ENCODE measurements around the gene HAPLN2.
A peak's percentile ranks its signal among the peaks of the same experiment; 100 is the strongest.

Gene HAPLN2

DNA sequence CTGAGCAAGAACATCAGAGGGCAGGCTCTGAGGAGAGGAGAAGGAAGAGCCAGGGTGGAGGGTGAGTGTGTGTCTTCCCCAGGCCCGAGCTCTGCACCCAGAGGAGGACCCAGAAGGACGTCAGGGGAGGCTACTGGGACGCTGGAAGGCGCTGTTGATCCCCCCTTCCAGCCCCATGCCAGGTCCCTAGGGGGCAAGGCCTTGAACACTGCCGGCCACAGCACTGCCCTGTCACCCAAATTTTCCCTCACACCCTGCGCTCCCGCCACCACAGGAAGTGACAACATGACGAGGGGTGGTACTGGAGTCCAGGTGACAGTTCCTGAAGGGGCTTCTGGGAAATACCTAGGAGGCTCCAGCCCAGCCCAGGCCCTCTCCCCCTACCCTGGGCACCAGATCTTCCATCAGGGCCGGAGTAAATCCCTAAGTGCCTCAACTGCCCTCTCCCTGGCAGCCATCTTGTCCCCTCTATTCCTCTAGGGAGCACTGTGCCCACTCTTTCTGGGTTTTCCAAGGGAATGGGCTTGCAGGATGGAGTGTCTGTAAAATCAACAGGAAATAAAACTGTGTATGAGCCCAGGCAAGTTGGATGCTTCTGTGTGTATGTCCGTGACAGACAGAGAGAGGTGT lies 39.8 kb downstream of the HAPLN2 start:
- Histone ChIP-seq H4K91ac (ENCODE audit: low read depth, low read length) (no peak overlapping the region), H3K36me3 (ENCODE audit: control insufficient read depth in 1 of 2, insufficient read depth in 2 of 2, low read length in 2 of 2) (no peaks in the 10 kb centered on the region), H3K9me3 (ENCODE audit: insufficient read depth, low read depth, low read length) (no peaks in the 10 kb centered on the region), H2BK5ac (ENCODE audit: low read depth, low read length, poor library complexity) (no peak overlapping the region), H2BK12ac (ENCODE audit: low read length) (no peak overlapping the region), H3K18ac (ENCODE audit: low read length) (no peak overlapping the region), H4K12ac (ENCODE audit: low read depth, low read length) (no peak overlapping the region), H3K14ac (ENCODE audit: low read length) (no peak overlapping the region), H2AK5ac (ENCODE audit: low read length) (no peak overlapping the region), H3K23ac (ENCODE audit: low read length) (no peak overlapping the region), H3K79me2 (ENCODE audit: control insufficient read depth, insufficient read depth, low read length, poor library complexity) (no peaks in the 10 kb centered on the region), H3K4ac (ENCODE audit: low read depth, low read length) (no peak overlapping the region), H3K27me3 (ENCODE audit: insufficient read depth, low read length) (peaks cover 10% of the 10 kb centered on the region), H3K4me2 (ENCODE audit: low read length) (no peak overlapping the region), H2AFZ (ENCODE audit: insufficient read depth, low read length, poor library complexity) (no peak overlapping the region), H3K27ac (ENCODE audit: low read depth, low read length) (no peak overlapping the region), H4K8ac (ENCODE audit: low read depth, low read length) (no peak overlapping the region), H3K9ac (ENCODE audit: low read length) (no peak overlapping the region), H3K4me1 (ENCODE audit: control insufficient read depth in 1 of 2, insufficient read depth in 2 of 2, low read length in 2 of 2) (peaks cover 35 to 49% of the 10 kb centered on the region in 2 experiments), H3K4me3 (ENCODE audit: low read depth, low read length) (no peak overlapping the region), H3K79me1 (ENCODE audit: low read length) (peaks cover 36% of the 10 kb centered on the region), H2BK120ac (ENCODE audit: insufficient read depth, low read length, poor library complexity) (no peak overlapping the region)
- WGBS (ENCODE audit: extremely low coverage, insufficient coverage, insufficient read length) = no CpG with 5 or more reads among the region's 10 CpGs
- no peak for DNase-seq

DNA sequence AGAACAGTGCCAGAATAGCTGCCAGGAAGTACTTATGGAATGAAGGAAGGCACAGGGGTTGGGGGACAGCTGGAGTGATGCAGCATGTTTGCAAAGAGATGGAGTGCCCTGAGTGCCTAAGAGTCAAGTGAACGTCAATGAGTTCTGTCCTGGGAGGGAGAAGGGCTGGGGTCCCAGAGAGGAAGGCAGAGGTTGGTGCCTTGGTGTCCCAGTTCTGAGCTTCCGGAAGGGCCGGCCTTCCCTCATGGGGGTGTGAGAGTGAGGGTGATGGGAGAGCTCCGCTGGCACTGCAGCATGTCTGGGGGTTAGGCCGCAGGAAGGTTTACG lies 40.4 kb downstream of the HAPLN2 start:
- peak overlapping the region; percentile 2 for H2AFZ ChIP-seq (ENCODE audit: insufficient read depth, low read length, poor library complexity)
- H2BK120ac ChIP-seq (ENCODE audit: insufficient read depth, low read length, poor library complexity) = no peak overlapping the region
- H3K27me3 ChIP-seq (ENCODE audit: insufficient read depth, low read length) = peaks cover 10% of the 10 kb centered on the region
- no peak overlapping the region for H3K4me2 ChIP-seq (ENCODE audit: low read length)
- H4K91ac ChIP-seq (ENCODE audit: low read depth, low read length) = peak overlapping the region; percentile 1
- H2BK12ac ChIP-seq (ENCODE audit: low read length) = peak overlapping the region; percentile 4
- no peaks in the 10 kb centered on the region for H3K9me3 ChIP-seq (ENCODE audit: insufficient read depth, low read depth, low read length)
- H2BK5ac ChIP-seq (ENCODE audit: low read depth, low read length, poor library complexity) = no peak overlapping the region
- no peaks in the 10 kb centered on the region for H3K79me2 ChIP-seq (ENCODE audit: control insufficient read depth, insufficient read depth, low read length, poor library complexity)
- no CpG with 5 or more reads among the region's 6 CpGs for WGBS (ENCODE audit: extremely low coverage, insufficient coverage, insufficient read length)
- no peak overlapping the region for H3K18ac ChIP-seq (ENCODE audit: low read length)
- no peak for DNase-seq
- no peak overlapping the region for H3K4ac ChIP-seq (ENCODE audit: low read depth, low read length)
- H3K4me3 ChIP-seq (ENCODE audit: low read depth, low read length) = no peak overlapping the region
- H4K8ac ChIP-seq (ENCODE audit: low read depth, low read length) = no peak overlapping the region
- no peak overlapping the region for H3K9ac ChIP-seq (ENCODE audit: low read length)
- no peak overlapping the region for H4K12ac ChIP-seq (ENCODE audit: low read depth, low read length)
- H3K23ac ChIP-seq (ENCODE audit: low read length) = no peak overlapping the region
- peaks cover 41 to 54% of the 10 kb centered on the region in 2 experiments for H3K4me1 ChIP-seq (ENCODE audit: control insufficient read depth in 1 of 2, insufficient read depth in 2 of 2, low read length in 2 of 2)
- H3K79me1 ChIP-seq (ENCODE audit: low read length) = peaks cover 42% of the 10 kb centered on the region
- H2AK5ac ChIP-seq (ENCODE audit: low read length) = no peak overlapping the region
- H3K27ac ChIP-seq (ENCODE audit: low read depth, low read length) = no peak overlapping the region
- no peaks in the 10 kb centered on the region for H3K36me3 ChIP-seq (ENCODE audit: control insufficient read depth in 1 of 2, insufficient read depth in 2 of 2, low read length in 2 of 2)
- no peak overlapping the region for H3K14ac ChIP-seq (ENCODE audit: low read length)

DNA sequence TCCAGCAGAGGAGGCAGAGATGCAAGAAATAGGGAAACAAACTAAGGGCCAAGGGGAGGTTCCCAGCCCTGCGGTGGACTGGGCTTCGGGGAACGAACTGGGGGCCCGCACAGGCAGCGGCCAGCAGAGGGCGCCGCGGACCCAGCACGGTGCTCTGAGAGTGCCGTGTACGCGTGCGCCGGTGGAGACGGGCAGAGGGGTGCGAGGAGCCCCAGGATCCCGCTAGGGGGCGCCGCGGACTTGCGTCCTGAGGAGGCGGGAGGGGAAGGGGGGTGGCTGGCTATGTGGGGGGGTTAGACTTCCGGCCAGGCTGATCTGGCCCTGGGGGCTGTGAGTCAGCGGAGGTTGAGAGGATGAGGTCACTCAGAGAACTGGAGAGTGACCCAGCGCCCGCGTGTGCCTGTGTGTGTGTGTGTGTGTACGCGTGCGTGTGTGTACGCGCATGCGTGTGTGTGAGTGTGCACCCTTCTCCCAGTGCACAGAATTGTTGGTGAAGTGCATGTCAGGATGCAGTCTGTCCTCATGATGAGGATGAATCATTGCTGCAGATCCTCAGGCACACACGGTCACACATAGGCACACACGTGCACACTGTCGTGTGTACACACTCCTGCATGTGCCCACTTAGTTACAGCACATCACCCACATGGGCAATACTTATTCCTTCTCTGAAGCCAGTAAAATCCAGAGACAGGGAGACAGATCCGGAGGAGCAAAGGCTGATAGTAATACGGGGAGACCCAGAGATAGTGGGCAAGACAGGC lies 41.0 kb downstream of the HAPLN2 start:
- Histone ChIP-seq H3K27ac (ENCODE audit: low read depth, low read length) (peak overlapping the region; percentile 92), H3K27me3 (ENCODE audit: insufficient read depth, low read length) (peaks cover 10% of the 10 kb centered on the region), H3K9me3 (ENCODE audit: insufficient read depth, low read depth, low read length) (no peaks in the 10 kb centered on the region), H3K18ac (ENCODE audit: low read length) (peak overlapping the region; percentile 6), H2BK120ac (ENCODE audit: insufficient read depth, low read length, poor library complexity) (peak overlapping the region; percentile 83), H3K4me2 (ENCODE audit: low read length) (peak overlapping the region; percentile 2), H2AFZ (ENCODE audit: insufficient read depth, low read length, poor library complexity) (peak overlapping the region; percentile 2), H2AK5ac (ENCODE audit: low read length) (peak overlapping the region; percentile 62), H2BK12ac (ENCODE audit: low read length) (peak overlapping the region; percentile 4), H3K4ac (ENCODE audit: low read depth, low read length) (no peak overlapping the region), H3K4me3 (ENCODE audit: low read depth, low read length) (peak overlapping the region; percentile 30), H3K14ac (ENCODE audit: low read length) (peak overlapping the region; percentile 0), H4K8ac (ENCODE audit: low read depth, low read length) (no peak overlapping the region), H3K4me1 (ENCODE audit: control insufficient read depth in 1 of 2, insufficient read depth in 2 of 2, low read length in 2 of 2) (peaks cover 45 to 59% of the 10 kb centered on the region in 2 experiments), H4K91ac (ENCODE audit: low read depth, low read length) (peak overlapping the region; percentile 81), H3K9ac (ENCODE audit: low read length) (peak overlapping the region; percentile 4), H3K79me2 (ENCODE audit: control insufficient read depth, insufficient read depth, low read length, poor library complexity) (no peaks in the 10 kb centered on the region), H4K12ac (ENCODE audit: low read depth, low read length) (no peak overlapping the region), H3K79me1 (ENCODE audit: low read length) (peaks cover 45% of the 10 kb centered on the region), H3K23ac (ENCODE audit: low read length) (peak overlapping the region; percentile 2), H2BK5ac (ENCODE audit: low read depth, low read length, poor library complexity) (peak overlapping the region; percentile 1), H3K36me3 (ENCODE audit: control insufficient read depth in 1 of 2, insufficient read depth in 2 of 2, low read length in 2 of 2) (no peaks in the 10 kb centered on the region)
- DNase-seq = peak; percentile 98
- no CpG with 5 or more reads among the region's 38 CpGs for WGBS (ENCODE audit: extremely low coverage, insufficient coverage, insufficient read length)

DNA sequence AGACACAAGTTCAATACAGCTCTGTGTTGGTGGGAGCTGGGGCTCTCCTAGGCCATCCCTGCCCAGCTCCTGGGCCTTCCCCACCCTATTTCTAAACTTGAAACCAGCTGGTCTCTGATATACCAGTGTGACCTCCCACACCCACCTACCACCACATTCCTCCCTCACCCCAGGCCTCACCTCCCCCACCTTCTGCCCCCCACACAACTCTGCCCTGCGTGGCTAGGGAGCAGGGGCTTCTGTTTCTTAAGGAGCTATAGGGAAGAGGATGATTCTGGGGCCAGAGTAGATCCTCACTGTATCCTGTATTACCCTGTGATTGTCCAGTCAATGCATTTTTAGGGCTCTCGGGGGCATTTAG lies 41.5 kb downstream of the HAPLN2 start:
- H2BK120ac ChIP-seq (ENCODE audit: insufficient read depth, low read length, poor library complexity) = peak overlapping the region; percentile 83
- peak overlapping the region; percentile 92 for H3K27ac ChIP-seq (ENCODE audit: low read depth, low read length)
- H3K79me1 ChIP-seq (ENCODE audit: low read length) = peaks cover 51% of the 10 kb centered on the region
- peak overlapping the region; percentile 62 for H2AK5ac ChIP-seq (ENCODE audit: low read length)
- no peak overlapping the region for H2AFZ ChIP-seq (ENCODE audit: insufficient read depth, low read length, poor library complexity)
- peak overlapping the region; percentile 4 for H2BK12ac ChIP-seq (ENCODE audit: low read length)
- H3K14ac ChIP-seq (ENCODE audit: low read length) = peak overlapping the region; percentile 21
- peak overlapping the region; percentile 4 for H4K8ac ChIP-seq (ENCODE audit: low read depth, low read length)
- H3K4me2 ChIP-seq (ENCODE audit: low read length) = no peak overlapping the region
- H3K9me3 ChIP-seq (ENCODE audit: insufficient read depth, low read depth, low read length) = no peaks in the 10 kb centered on the region
- H3K79me2 ChIP-seq (ENCODE audit: control insufficient read depth, insufficient read depth, low read length, poor library complexity) = peaks cover 1% of the 10 kb centered on the region
- no peak for DNase-seq
- peak overlapping the region; percentile 43 for H3K18ac ChIP-seq (ENCODE audit: low read length)
- H3K4me3 ChIP-seq (ENCODE audit: low read depth, low read length) = no peak overlapping the region
- H3K4me1 ChIP-seq (ENCODE audit: control insufficient read depth in 1 of 2, insufficient read depth in 2 of 2, low read length in 2 of 2) = peaks cover 51 to 65% of the 10 kb centered on the region in 2 experiments
- H3K36me3 ChIP-seq (ENCODE audit: control insufficient read depth in 1 of 2, insufficient read depth in 2 of 2, low read length in 2 of 2) = no peaks in the 10 kb centered on the region
- H3K27me3 ChIP-seq (ENCODE audit: insufficient read depth, low read length) = peaks cover 10% of the 10 kb centered on the region
- H3K23ac ChIP-seq (ENCODE audit: low read length) = no peak overlapping the region
- H4K12ac ChIP-seq (ENCODE audit: low read depth, low read length) = no peak overlapping the region
- H3K4ac ChIP-seq (ENCODE audit: low read depth, low read length) = peak overlapping the region; percentile 13
- peak overlapping the region; percentile 1 for H2BK5ac ChIP-seq (ENCODE audit: low read depth, low read length, poor library complexity)
- no CpG with 5 or more reads among the region's 2 CpGs for WGBS (ENCODE audit: extremely low coverage, insufficient coverage, insufficient read length)
- H4K91ac ChIP-seq (ENCODE audit: low read depth, low read length) = peak overlapping the region; percentile 81
- no peak overlapping the region for H3K9ac ChIP-seq (ENCODE audit: low read length)
